ENCODE measurements around the gene SHOC2. TPM values are rescaled to one million over a fixed set of nuclear protein-coding genes. Genes with fewer than 3 reads are reported as not detected.

SHOC2 gene
- total RNA-seq, 1 experiment from 2014 or later = 23.7 TPM

DNA sequence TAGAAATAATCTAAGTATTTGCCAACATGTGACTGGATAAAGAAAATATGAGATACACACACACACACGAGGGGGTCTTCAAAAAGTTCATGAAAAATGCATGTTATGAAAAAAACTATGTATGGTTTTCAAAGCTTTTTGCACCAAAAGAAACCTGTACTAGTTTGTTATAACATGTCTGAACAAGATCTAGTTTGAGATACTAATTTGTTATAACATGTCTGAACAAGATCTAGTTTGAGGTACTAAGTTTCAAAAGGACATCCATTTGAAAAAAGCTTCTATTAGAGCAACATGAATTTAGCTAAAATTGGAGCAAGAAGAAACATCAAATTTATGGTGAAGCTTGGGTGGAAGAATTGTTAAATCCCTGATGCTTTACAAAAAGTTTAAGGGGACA, 137.6 kb downstream of the SHOC2 start:
- Histone ChIP-seq H4K8ac (replicated peaks; ENCODE audit: insufficient read length, low read depth, low read length) (no peak overlapping the region), H2BK12ac (ENCODE audit: insufficient read length, low read depth, low read length) (no peak overlapping the region), H3K4ac (ENCODE audit: low read depth, low read length) (no peak overlapping the region), H4K91ac (ENCODE audit: insufficient read length, low read depth, low read length) (no peak overlapping the region), H4K5ac (ENCODE audit: insufficient read length, low read depth, low read length) (no peak overlapping the region), H3K79me1 (ENCODE audit: insufficient read depth, low read depth, low read length, poor library complexity, severe bottlenecking) (no peaks in the 10 kb centered on the region), H3K9me3 (ENCODE audit: control insufficient read depth, low read depth, low read length) (no peaks in the 10 kb centered on the region), H2AFZ (ENCODE audit: low read length) (no peak overlapping the region), H3K23me2 (ENCODE audit: insufficient read length, low read depth, low read length, poor library complexity, severe bottlenecking) (no peaks in the 10 kb centered on the region), H3K9ac (ENCODE audit: extremely low read depth, insufficient read length, low read length) (no peak overlapping the region), H3T11ph (ENCODE audit: low read length) (no peak overlapping the region), H2BK20ac (ENCODE audit: low read depth, low read length, poor library complexity, severe bottlenecking) (no peak overlapping the region), H3K79me2 (ENCODE audit: insufficient read depth, low read length) (no peaks in the 10 kb centered on the region), H3K14ac (ENCODE audit: insufficient read depth, low read length) (no peak overlapping the region), H3K27ac (ENCODE audit: insufficient read length, low read depth, low read length) (no peak overlapping the region), H3K4me2 (ENCODE audit: insufficient read depth, insufficient read length, low read length) (no peak overlapping the region), H2BK5ac (ENCODE audit: insufficient read length, low read length) (no peak overlapping the region), H2BK15ac (ENCODE audit: low read depth, low read length) (no peak overlapping the region), H2AK5ac (ENCODE audit: insufficient read length, low read length) (no peak overlapping the region), H3K56ac (ENCODE audit: insufficient read length, low read depth, low read length) (no peak overlapping the region), H3K18ac (ENCODE audit: insufficient read length, low read depth, low read length) (no peak overlapping the region), H4K20me1 (ENCODE audit: control insufficient read depth, insufficient read depth, insufficient read length) (no peaks in the 10 kb centered on the region), H3K4me1 (ENCODE audit: insufficient read depth, low read length) (no peaks in the 10 kb centered on the region), H2BK120ac (ENCODE audit: low read depth, low read length, poor library complexity, severe bottlenecking) (no peak overlapping the region), H3K23ac (ENCODE audit: insufficient read length, low read depth, low read length) (no peak overlapping the region), H3K27me3 (ENCODE audit: insufficient read depth, low read length) (no peaks in the 10 kb centered on the region)
- DNase-seq = no peak
- Mint-ChIP-seq H3K36me3 (ENCODE audit: insufficient read depth in 1 of 3, low read depth in 3 of 3) (peaks cover 3 to 13% (median 13%) of the 10 kb centered on the region in 3 experiments; a peak in 6 of 7 replicates), H3K27me3 (ENCODE audit: low read depth) (no peaks in the 10 kb centered on the region), H3K4me3 (no peak overlapping the region), H3K4me1 (no peaks in the 10 kb centered on the region), H3K9me3 (peaks cover 23 to 26% of the 10 kb centered on the region in 2 experiments), H3K27ac (no peak overlapping the region)
- WGBS (ENCODE audit: extremely low coverage, insufficient read length, low lambda C conversion rate) = no CpG with 5 or more reads among the region's 1 CpG
- no peak for TF ChIP-seq CTCF (conservative IDR thresholded peaks at IDR 0.05)

Small RNAs within 50 kb of the gene (microRNA-seq; reads per million reads assigned to microRNA genes)
- 0.35 reads per million for gene MIR548E (ENCODE audit: borderline microRNAs expressed)

Other genes starting within 250 kb of the SHOC2 start
- gene PDCD4, start 47.7 kb upstream of the SHOC2 start, total RNA-seq (2021) = 22.6 and 29.3 TPM in 2 replicates
- 18.8 and 22.3 TPM in 2 replicates for gene BBIP1, start 424 bp upstream of the SHOC2 start, total RNA-seq (2021)
- gene ADRA2A, start 157.4 kb downstream of the SHOC2 start, total RNA-seq (2021) = 1.4 and 1.5 TPM in 2 replicates